Middle frontal gyrus (tissue), 1 donor: ENCODE measurements around the gene TUBGCP6.

Experiments used
- DNase-seq: peaks from one replicate; pipeline ENCODE4 v3.0.0-alpha.2; 2015; ENCODE audit warnings: low spot score; ENCODE audit errors: extremely low spot score

The TUBGCP6 gene

DNA sequence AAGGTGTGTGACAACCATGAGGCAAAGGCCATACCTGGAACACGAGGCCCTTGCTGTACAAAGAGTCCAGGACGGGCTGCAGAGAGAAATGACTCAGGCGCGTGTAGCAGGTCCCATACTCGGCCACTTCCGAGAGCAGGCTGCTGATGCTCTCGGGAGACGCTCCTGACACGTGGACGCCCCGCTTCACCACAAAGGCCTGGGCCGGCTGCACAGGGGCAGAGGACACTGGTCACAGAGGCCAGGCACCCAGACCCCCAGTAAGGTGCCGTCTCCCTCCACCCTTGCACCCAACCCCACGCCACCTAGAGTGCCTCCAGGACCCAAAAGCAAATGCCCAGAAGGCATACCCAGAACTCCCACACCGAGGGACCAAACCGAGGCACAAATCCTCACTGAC lies 15.5 kb downstream of the TUBGCP6 start:
- DNase-seq: no peak

- DNase-seq: no peak
Measured at GRCh38 chr22:50228366-50228765, 16.5 kb downstream of the TUBGCP6 start.

- no peak for DNase-seq
Measured at GRCh38 chr22:50227579-50228215, 17.1 kb downstream of the TUBGCP6 start.

DNA sequence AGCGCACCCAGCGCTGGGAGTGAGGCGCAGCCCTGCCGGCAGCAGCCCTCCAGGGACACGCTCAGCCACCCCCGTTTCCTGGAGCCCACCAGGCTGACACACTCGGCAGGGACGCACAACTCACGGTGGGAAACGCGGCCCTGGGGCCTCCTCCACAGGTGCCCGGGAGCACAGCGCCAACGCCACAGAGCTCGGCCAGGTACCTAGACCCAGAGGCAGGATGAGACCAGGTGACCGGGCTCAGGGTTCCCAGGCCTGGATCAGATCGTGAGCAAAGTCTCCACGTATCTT lies 18.0 kb downstream of the TUBGCP6 start:
- no peak for DNase-seq

- no peak for DNase-seq
Measured at GRCh38 chr22:50226063-50226874, 18.6 kb downstream of the TUBGCP6 start.

DNA sequence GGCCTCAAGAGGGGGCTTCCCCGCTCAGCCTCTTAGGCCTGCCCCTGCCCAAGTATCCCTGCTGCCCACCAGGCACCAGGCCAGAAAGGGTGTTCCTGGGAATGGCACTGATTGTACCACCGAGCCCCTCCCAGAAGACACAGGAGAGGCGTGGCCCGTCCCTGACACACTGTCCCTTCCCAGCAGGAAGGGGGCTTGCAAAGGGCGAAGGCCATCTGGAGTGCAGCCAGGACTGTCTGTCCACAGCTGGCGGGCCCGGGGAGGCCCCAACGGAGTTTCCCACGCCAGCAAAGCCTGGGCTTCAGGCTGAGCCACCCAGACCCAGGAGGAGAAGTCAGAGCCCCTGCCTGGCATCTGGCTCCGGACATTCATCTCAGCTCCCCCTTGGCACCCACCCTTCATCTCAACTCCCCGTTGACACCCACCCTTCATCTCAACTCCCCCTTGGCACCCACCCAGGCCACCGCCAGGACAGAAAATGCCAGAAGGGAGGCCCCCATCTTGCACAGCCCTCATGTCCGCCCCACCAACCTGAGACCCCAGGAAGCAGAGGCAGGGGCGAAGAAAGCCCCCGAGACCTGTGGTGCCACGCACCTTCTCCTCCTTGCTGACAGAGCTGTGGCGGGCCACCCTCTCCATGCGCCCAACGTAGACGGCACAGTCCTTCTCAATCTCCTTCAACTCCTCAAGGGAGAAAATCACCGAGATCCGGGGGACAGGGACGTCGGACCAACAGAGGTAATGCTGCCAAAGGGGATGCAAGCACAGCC lies 19.4 kb downstream of the TUBGCP6 start:
- DNase-seq: no peak

DNA sequence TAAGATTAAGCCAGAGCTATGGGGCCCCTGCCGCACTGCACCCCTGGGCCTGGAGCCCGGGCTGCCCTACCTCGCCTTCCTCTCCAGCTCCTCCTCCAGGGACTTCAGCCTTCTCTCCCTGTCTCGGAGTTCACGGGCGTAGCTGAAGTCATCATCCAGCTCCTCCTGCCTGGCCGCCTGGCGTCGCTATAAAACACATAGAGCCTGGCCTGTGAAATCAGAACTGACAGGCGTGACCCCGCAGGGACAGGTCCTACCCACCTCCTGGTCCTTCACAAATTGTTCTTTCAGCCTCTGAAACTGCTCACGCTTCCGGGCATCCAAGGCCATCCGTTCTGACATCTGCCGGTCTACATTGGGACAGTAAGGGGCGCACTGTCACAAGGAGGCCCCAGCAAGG lies 20.8 kb downstream of the TUBGCP6 start:
- DNase-seq: no peak

- no peak for DNase-seq
Measured at GRCh38 chr22:50222508-50222907, 22.3 kb downstream of the TUBGCP6 start.

- no peak for DNase-seq
Measured at GRCh38 chr22:50221410-50222300, 23.2 kb downstream of the TUBGCP6 start.

GRCh38 chr22:50220603-50221409 lies 24.0 kb downstream of the TUBGCP6 start:
- no peak for DNase-seq

DNA sequence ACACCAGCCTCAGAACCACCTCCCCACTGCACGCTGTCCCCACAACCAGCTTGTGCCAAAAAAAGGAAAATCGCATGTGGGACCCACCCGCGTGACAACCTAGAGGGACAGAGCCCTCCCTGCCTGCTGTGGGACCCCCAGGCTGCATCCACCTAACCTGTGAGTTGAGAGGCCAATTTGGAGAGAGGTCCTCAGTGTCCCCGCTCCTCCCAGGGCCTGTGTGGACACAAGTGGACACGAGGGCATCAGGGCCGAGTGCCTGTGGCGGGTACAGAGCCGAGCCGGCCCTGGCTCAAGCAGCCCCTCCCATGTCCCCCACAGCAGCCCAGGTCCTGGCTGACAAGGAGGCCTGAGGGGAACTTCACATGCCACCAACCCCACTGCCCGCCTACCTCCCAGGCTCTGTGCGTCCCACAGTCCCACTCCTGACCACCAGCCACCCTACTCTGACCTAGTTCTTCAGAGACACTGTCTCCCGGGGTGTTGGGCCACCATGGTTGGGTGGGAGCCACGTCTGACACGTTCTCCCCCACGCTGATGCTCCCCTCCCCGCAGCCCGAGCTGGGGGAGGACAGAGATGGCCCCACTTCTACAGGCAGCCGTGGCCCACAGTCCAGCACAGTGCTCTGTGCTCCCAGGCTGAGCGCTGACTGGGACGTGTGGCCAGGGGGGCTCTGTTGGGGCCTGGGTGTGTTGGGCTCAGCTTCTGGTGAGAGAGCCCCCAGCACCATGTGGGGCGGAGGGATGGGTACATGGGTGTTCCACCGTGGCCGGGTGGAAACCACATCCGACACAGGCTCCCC lies 24.8 kb downstream of the TUBGCP6 start:
- DNase-seq: no peak

- DNase-seq: no peak
Measured at GRCh38 chr22:50218996-50219727, 25.7 kb downstream of the TUBGCP6 start.

DNA sequence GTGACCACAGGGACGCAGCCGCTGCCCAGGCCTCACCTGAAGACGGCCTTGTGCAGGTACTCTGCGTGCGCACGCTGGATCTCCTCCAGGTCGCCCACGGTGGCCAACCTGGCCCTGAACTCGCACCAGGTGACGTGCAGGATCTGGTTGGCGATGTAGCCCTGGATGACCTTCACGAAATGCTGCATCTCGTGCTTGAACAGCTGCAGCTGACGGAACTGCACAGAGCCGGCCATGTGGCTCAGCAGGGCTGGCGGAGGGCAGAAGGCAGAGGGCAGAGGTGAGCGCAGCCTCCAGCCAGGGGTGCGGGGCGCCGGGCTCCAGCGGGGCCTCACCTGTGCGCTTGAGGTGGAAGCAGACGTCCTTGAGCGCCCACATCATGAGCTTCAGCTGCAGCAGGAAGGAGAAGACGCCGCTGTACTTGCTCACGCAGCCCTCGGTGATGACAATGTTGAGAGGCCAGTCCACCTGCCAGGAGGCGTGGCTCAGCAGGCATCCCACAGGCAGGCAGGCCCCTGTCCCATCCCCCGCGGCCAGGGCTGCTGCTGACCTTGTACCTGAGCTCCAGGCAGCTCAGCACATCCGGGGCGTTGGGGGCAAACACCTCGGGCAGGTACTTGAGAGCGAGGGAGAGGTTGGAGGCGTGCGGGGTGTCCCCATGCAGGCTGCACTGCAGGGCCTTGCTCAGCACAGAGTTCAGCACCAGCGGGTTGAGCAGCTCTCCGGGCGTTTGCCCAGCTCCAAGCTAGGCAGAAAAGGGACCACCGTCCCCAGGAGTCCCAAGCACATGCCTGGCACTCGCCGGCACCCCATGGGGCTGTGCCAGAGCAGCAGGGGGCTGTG lies 26.4 kb downstream of the TUBGCP6 start:
- no peak for DNase-seq

DNA sequence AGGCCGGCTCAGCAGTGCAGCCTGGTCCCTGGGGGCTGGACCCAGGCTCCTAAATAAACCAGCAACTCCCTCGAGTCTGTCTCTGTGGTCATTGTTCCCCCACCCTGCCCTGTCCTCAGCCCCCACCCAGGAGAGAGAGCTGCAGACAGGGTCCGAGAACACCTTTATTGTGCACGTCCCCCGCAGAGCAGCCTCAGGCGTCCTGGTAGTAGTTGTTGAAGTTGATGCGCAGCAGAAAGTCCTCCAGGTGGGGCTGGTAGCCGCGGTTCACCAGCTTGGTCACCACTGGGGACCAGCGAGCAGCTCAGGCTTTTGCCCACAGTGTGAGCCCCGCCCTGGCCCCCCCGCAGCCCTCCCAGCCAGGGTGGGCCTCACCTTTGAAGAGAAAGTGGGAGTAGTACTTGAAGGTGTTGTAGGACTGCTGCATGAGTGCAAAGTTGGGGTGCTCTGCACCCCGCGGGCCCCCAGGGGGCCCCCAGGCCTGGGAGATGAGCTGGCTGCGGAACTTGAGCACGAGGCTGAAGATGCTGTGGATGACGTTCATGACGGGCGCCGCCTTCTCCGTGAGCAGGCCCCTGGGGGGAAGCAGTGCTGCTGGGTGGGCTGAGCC lies 27.2 kb downstream of the TUBGCP6 start:
- no peak for DNase-seq

DNA sequence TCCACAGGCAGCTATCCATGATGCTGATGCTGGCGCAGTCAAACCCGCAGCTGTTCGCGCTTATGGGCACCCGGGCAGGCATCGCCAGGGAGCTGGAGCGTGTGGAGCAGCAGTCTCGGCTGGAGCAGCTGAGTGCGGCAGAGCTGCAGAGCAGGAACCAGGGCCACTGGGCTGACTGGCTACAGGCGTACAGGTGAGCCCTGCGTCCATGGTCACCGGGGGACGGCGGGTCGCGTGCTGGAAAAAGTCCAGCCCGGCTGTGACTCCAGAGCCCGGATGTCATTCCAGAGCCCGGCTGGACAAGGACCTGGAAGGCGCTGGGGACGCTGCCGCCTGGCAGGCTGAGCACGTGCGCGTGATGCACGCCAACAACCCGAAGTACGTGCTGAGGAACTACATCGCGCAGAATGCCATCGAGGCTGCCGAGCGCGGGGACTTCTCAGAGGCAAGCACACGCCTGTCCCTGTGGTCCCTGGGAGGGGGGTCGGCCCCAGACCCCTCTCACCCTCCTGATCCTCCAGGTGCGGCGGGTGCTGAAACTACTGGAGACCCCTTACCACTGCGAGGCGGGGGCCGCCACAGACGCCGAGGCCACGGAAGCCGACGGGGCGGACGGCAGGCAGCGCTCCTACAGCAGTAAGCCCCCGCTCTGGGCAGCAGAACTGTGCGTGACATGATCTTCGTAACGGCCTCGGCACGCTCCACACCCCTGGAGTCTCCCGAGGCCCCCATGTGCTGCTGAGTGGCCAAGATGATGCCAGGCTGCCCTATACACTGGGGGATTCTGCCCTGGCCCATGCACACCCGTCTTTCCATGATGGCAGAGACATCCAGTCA lies 27.9 kb downstream of the TUBGCP6 start:
- DNase-seq: no peak

GRCh38 chr22:50216055-50216683 lies 28.7 kb downstream of the TUBGCP6 start:
- DNase-seq: no peak
